Cardiac fibroblast (primary cell): Measurements from ENCODE around the gene SCYGR4.

Experiments
- DNase-seq, 2 donors: peaks; one replicate each; pipeline versions ENCODE4 v3.0.0 to v3.0.0-alpha.2; 2010; ENCODE audit warnings: low read depth in 2 of 2
- H3K4me3 ChIP-seq, 2 donors: replicated peaks in 1 of 2; 1 replicate in 1 of 2; 2 replicates in 1 of 2; pipeline ENCODE4 v1.5.1; 2011; ENCODE audit warnings: low read depth in 2 of 2, low read length in 2 of 2, mild to moderate bottlenecking in 2 of 2, moderate library complexity in 1 of 2
- CTCF ChIP-seq: IDR thresholded peaks from one replicate; pipeline ENCODE4 v1.5.1; 2011; ENCODE audit warnings: low read depth, mild to moderate bottlenecking, low read length, inconsistent platforms

Gene SCYGR4

DNA sequence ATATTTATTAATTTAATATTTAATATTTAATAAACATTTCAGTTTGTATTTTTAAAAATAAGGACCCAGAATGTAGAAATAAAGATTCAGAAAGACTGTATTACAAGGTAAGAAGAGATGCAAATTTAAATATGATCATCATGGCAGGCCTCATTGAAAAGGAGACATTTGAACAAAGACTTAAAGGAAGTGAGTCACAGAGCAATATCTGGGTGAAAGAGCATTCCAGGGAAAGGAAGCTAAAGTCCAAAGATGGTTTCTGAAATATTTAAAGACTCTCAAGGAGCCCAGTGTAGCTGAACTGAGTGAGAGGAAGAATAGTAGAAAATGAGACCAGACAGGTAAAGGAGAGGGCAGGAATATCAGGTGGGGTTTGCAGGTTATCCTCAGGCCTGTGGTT is 5.9 kb downstream of the SCYGR4 start:
- no peak for TF ChIP-seq CTCF
- DNase-seq, result peak; percentile 71 to 77
- no peak overlapping the region for H3K4me3 ChIP-seq

GRCh38 chr2:227625420-227625819 is 8.1 kb downstream of the SCYGR4 start:
- no peak overlapping the region for H3K4me3 ChIP-seq
- no peak for DNase-seq
- TF ChIP-seq CTCF, result no peak

GRCh38 chr2:227626580-227627151 is 9.4 kb downstream of the SCYGR4 start:
- no peak for DNase-seq
- TF ChIP-seq CTCF, result no peak
- H3K4me3 ChIP-seq, result no peak overlapping the region

DNA sequence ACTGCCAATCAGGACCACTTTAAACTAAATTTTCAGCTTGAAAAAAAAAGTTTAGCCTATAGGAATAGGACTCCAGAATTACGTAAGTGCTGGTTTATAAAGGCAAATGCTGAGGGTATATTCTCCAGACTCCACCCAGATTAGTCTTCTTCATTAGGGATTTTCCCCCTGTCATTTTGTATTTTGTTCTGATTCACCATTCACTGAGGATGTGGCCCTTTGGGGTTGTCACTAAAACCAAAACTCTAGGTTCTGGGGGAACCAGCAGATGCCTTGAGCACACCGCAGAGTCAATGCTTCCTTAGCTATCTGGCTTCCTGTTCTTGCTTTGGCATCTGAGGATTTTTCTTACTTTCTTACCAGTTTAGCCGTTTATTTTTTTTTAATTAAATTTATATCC is 10.5 kb downstream of the SCYGR4 start:
- no peak overlapping the region for H3K4me3 ChIP-seq
- no peak for DNase-seq
- TF ChIP-seq CTCF, result no peak

GRCh38 chr2:227629435-227629834 is 12.1 kb downstream of the SCYGR4 start:
- DNase-seq, result no peak
- TF ChIP-seq CTCF, result no peak
- no peak overlapping the region for H3K4me3 ChIP-seq

- no peak for DNase-seq
- no peak for TF ChIP-seq CTCF
- no peak overlapping the region for H3K4me3 ChIP-seq
Observed at GRCh38 chr2:227630322-227630721, 13.0 kb downstream of the SCYGR4 start.

DNA sequence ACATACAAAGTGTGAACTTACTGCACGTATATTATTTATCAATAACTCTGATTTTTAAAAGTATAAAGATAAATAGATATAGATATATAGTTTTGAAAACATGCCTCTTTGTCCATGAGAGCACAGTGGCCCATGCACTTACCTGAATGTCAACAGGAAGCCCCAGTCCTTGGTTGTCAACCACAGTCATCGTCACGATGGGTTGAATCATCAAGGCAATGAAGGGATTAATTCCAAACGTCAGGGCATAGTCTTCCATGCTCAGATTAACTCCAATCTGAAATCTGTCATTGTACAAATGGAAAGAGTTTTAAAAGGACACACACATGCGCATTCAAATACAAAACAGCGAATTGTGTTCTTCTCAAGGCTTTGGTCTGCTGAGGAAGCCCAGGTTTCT is 15.5 kb downstream of the SCYGR4 start:
- DNase-seq, result no peak
- no peak overlapping the region for H3K4me3 ChIP-seq
- no peak for TF ChIP-seq CTCF
